GM23338 (cell line): ENCODE measurements around the gene POLDIP2. TPM values are rescaled to one million over a fixed set of nuclear protein-coding genes. Genes with fewer than 3 reads are reported as not detected.

Experiments
- ATAC-seq: fragments of 200-7000 bp; cut with Tn5 transposase; 3 replicates; pipeline ENCODE4 v1.9.1; 2020
- DNase-seq: peaks from one replicate; pipeline ENCODE4 v3.0.0-alpha.2; 2015; ENCODE audit warnings: low spot score
- H2AFZ ChIP-seq: fragments of 200-600 bp; sonication (generic); 2 replicates; pipeline ENCODE4 v1.8.0; 2016; ENCODE audit warnings: antibody characterized with exemption, mild to moderate bottlenecking, moderate library complexity
- H3F3A ChIP-seq: fragments of 200-600 bp; sonication (generic); replicated peaks from 2 replicates; pipeline ENCODE4 v1.8.0; 2017; ENCODE audit warnings: antibody characterized with exemption, mixed run types, low read depth
- H3K27ac ChIP-seq: fragments of 200-600 bp; sonication (generic); 2 replicates; pipeline ENCODE4 v1.6.1; 2016; ENCODE audit warnings: low read depth
- H3K27me3 ChIP-seq: fragments of 200-600 bp; sonication (generic); 2 replicates; pipeline ENCODE4 v1.8.0; 2016; ENCODE audit warnings: mild to moderate bottlenecking, mixed run types, moderate library complexity; ENCODE audit not compliant: insufficient read depth
- H3K36me3 ChIP-seq: fragments of 200-600 bp; sonication (generic); 2 replicates; pipeline ENCODE4 v1.8.0; 2016; ENCODE audit warnings: mild to moderate bottlenecking; ENCODE audit not compliant: insufficient read depth
- H3K4me1 ChIP-seq: fragments of 200-600 bp; sonication (generic); 2 replicates; pipeline ENCODE4 v1.8.0; 2016; ENCODE audit warnings: mild to moderate bottlenecking, moderate library complexity; ENCODE audit not compliant: insufficient read depth
- H3K4me2 ChIP-seq: fragments of 200-600 bp; sonication (generic); 2 replicates; pipeline ENCODE4 v1.7.1; 2017; ENCODE audit warnings: mixed run types
- H3K4me3 ChIP-seq: fragments of 200-600 bp; sonication (generic); 2 replicates; pipeline ENCODE4 v1.6.1; 2016; ENCODE audit warnings: mixed run types
- H3K79me2 ChIP-seq: fragments of 200-600 bp; sonication (generic); replicated peaks from 2 replicates; pipeline ENCODE4 v1.8.0; 2017; ENCODE audit warnings: mild to moderate bottlenecking; ENCODE audit not compliant: insufficient read depth
- H3K9me2 ChIP-seq: fragments of 200-600 bp; sonication (generic); 2 replicates; pipeline ENCODE4 v1.8.0; 2017; ENCODE audit not compliant: insufficient read depth
- H4K20me1 ChIP-seq: fragments of 200-600 bp; sonication (generic); replicated peaks from 2 replicates; pipeline ENCODE4 v1.8.0; 2017; ENCODE audit warnings: mild to moderate bottlenecking; ENCODE audit not compliant: insufficient read depth
- H3K27ac Mint-ChIP-seq: 2 replicates; pipeline ENCODE4 v1.8.0; 2020; ENCODE audit warnings: inconsistent platforms, mild to moderate bottlenecking, moderate library complexity, mixed read lengths
- H3K27me3 Mint-ChIP-seq: 3 replicates; pipeline ENCODE4 v1.8.0; 2022; ENCODE audit warnings: low read depth, mild to moderate bottlenecking, moderate library complexity, mixed read lengths, inconsistent platforms; ENCODE audit not compliant: insufficient read depth, poor library complexity
- H3K36me3 Mint-ChIP-seq: 3 replicates; pipeline ENCODE4 v1.8.0; 2021; ENCODE audit warnings: low read depth, mild to moderate bottlenecking, inconsistent platforms, moderate library complexity, mixed read lengths
- H3K4me1 Mint-ChIP-seq: 3 replicates; pipeline ENCODE4 v1.8.0; 2020; ENCODE audit warnings: mild to moderate bottlenecking, inconsistent platforms, mixed read lengths
- H3K4me3 Mint-ChIP-seq: 3 replicates; pipeline ENCODE4 v1.8.0; 2021; ENCODE audit warnings: moderate library complexity, mild to moderate bottlenecking, inconsistent platforms, mixed read lengths
- H3K9me3 Mint-ChIP-seq: 3 replicates; pipeline ENCODE4 v1.8.0; 2020; ENCODE audit warnings: moderate library complexity, mild to moderate bottlenecking, inconsistent platforms, mixed read lengths
- CREB1 ChIP-seq: fragments of 250-450 bp; sonication (Bioruptor Pico); IDR thresholded peaks from 2 replicates; pipeline ENCODE4 v1.5.0; 2020; ENCODE audit warnings: low read depth, mild to moderate bottlenecking, moderate library complexity
- EZH2 ChIP-seq: fragments of 200-600 bp; sonication (generic); IDR thresholded peaks from one replicate; pipeline ENCODE4 v1.8.0; 2017; ENCODE audit warnings: antibody characterized with exemption, mild to moderate bottlenecking, low read depth; ENCODE audit not compliant: unreplicated experiment
- EZH2phosphoT487 ChIP-seq: fragments of 200-600 bp; sonication (generic); IDR thresholded peaks from one replicate; pipeline ENCODE4 v1.8.1; 2018; ENCODE audit warnings: antibody characterized with exemption; ENCODE audit not compliant: unreplicated experiment
- JUNB ChIP-seq: IDR thresholded peaks from one replicate; pipeline ENCODE4 v1.6.1; 2016; ENCODE audit warnings: antibody characterized with exemption; ENCODE audit not compliant: unreplicated experiment
- NANOG ChIP-seq: IDR thresholded peaks from 2 replicates; pipeline ENCODE4 v1.6.1; 2016; ENCODE audit warnings: antibody characterized with exemption, borderline replicate concordance
- POLR2AphosphoS5 ChIP-seq: IDR thresholded peaks from 2 replicates; pipeline ENCODE4 v1.6.1; 2016; ENCODE audit warnings: antibody characterized with exemption, low read depth
- STAT1 ChIP-seq: IDR thresholded peaks from one replicate; pipeline ENCODE4 v1.6.1; 2016; ENCODE audit warnings: antibody characterized with exemption; ENCODE audit not compliant: unreplicated experiment
- ZNF114 ChIP-seq: fragments of 250-450 bp; sonication (Bioruptor Pico); IDR thresholded peaks from 2 replicates; pipeline ENCODE4 v1.5.0; 2020; ENCODE audit warnings: mild to moderate bottlenecking, moderate library complexity
- ZNF331 ChIP-seq: fragments of 250-450 bp; sonication (Bioruptor Pico); IDR thresholded peaks from 2 replicates; pipeline ENCODE4 v1.5.0; 2020; ENCODE audit warnings: low read depth, mild to moderate bottlenecking, moderate library complexity
- polyA plus RNA-seq: library from polyadenylated mRNA; unstranded; fragments of >200 nt; fragmentation: Nextera tagmentation; extraction: Ambion mirVana; gene quantifications from 2 replicates; pipeline ENCODE4 v1.2.1, GENCODE V29; 2016
- total RNA-seq: library from RNA; depleted of rRNA; stranded (reverse); fragments of >200 nt; shearing (Covaris generic); gene quantifications from 2 replicates; pipeline ENCODE4 v1.2.3, GENCODE V29; 2014
- TF ChIP-seq, protein P1 (sequence below), 2 experiments: fragments of 200-600 bp in 1 of 2; sonication (generic) in 1 of 2; conservative IDR thresholded peaks; 2 replicates each; pipeline versions ENCODE4 v1.5.1 to v1.6.1; 2016 to 2017; ENCODE audit warnings: antibody characterized with exemption in 2 of 2, low read depth in 2 of 2, mild to moderate bottlenecking in 2 of 2, moderate library complexity in 1 of 2
- TF ChIP-seq, protein P2 (sequence below): IDR thresholded peaks from 2 replicates; pipeline ENCODE4 v1.6.1; 2016; ENCODE audit warnings: antibody characterized with exemption
- TF ChIP-seq, protein P3 (sequence below): IDR thresholded peaks from one replicate; pipeline ENCODE4 v1.6.1; 2018; ENCODE audit warnings: antibody characterized with exemption; ENCODE audit not compliant: unreplicated experiment

POLDIP2 gene
- total and polyA plus RNA-seq, 2 experiments from 2014 or later: 45.7 to 77.1 TPM

DNA sequence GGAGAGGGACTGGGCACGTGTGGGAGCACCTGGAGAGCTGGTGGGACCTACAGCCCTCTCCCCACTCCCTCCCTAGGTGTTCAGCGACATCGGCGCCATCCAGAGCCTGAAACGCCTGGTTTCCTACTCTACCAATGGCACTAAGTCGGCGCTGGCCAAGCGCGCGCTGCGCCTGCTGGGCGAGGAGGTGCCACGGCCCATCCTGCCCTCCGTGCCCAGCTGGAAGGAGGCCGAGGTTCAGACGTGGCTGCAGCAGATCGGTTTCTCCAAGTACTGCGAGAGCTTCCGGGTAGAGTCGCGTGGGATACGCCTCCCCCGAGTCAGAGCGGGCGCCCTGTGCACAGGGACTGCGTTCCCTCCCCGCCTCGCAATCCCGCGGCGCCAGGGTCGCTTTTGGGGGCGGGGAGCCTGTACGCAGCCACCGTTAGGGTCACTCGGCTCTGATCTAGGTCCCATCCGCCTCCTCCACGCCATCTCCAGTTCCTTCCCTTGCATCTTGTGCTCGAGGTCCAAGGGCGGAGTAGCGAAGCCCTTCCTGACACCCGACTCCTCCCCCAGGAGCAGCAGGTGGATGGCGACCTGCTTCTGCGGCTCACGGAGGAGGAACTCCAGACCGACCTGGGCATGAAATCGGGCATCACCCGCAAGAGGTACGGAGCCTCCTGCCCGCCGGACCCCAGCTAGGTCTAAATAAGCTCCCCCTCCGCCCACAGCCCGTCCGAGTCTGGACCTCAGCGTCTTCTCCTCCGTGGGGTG is 27.1 kb upstream of the POLDIP2 start:
- H3K9me3 Mint-ChIP-seq: no peaks in the 10 kb centered on the region; the same call in 2 of the 3 replicates
- no peaks in the 10 kb centered on the region; the same call in none of the 3 replicates for H3K36me3 Mint-ChIP-seq
- peak overlapping the region; percentile 95 for H3K4me2 ChIP-seq
- no peak overlapping the region for H3K27ac ChIP-seq
- peak; percentile 66 for DNase-seq
- H3K27me3 ChIP-seq: peaks cover 71% of the 10 kb centered on the region
- H3K4me3 Mint-ChIP-seq: peak overlapping the region; percentile 87
- 0 out of 2 replicates have a peak, but pooled peaks cover 7% of the 10 kb centered on the region for H3F3A ChIP-seq
- no peaks in the 10 kb centered on the region for H3K36me3 ChIP-seq
- ATAC-seq: peak; percentile 49
- H3K4me1 ChIP-seq: peaks cover 11% of the 10 kb centered on the region; the same call in 1 of the 2 replicates
- TF ChIP-seq EZH2 (no peak), CREB1 (peak; percentile 9; the same call in 1 of the 2 replicates)
- no peaks in the 10 kb centered on the region for H4K20me1 ChIP-seq
- peak overlapping the region; percentile 90 for H3K4me3 ChIP-seq
- peaks cover 66% of the 10 kb centered on the region for H3K27me3 Mint-ChIP-seq
- peak overlapping the region; percentile 96 for H2AFZ ChIP-seq
- H3K27ac Mint-ChIP-seq: no peak overlapping the region
- H3K4me1 Mint-ChIP-seq: peaks cover 11% of the 10 kb centered on the region
- no peaks in the 10 kb centered on the region for H3K79me2 ChIP-seq
- no peaks in the 10 kb centered on the region for H3K9me2 ChIP-seq

DNA sequence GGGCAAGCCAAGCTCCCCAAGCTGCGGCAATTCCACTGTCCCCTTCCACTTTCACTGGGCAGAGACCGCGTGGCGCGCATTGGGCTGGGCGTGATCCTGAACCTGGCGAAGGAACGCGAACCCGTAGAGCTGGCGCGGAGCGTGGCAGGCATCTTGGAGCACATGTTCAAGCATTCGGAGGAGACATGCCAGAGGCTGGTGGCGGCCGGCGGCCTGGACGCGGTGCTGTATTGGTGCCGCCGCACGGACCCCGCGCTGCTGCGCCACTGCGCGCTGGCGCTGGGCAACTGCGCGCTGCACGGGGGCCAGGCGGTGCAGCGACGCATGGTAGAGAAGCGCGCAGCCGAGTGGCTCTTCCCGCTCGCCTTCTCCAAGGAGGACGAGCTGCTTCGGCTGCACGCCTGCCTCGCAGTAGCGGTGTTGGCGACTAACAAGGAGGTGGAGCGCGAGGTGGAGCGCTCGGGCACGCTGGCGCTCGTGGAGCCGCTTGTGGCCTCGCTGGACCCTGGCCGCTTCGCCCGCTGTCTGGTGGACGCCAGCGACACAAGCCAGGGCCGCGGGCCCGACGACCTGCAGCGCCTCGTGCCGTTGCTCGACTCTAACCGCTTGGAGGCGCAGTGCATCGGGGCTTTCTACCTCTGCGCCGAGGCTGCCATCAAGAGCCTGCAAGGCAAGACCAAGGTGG is 24.0 kb upstream of the POLDIP2 start:
- Mint-ChIP-seq H3K27ac (no peak overlapping the region), H3K4me3 (peak overlapping the region; percentile 59), H3K36me3 (no peaks in the 10 kb centered on the region; the same call in 2 of the 3 replicates), H3K27me3 (peaks cover 65% of the 10 kb centered on the region), H3K4me1 (peaks cover 11% of the 10 kb centered on the region), H3K9me3 (no peaks in the 10 kb centered on the region; the same call in 2 of the 3 replicates)
- DNase-seq: peak; percentile 94
- Histone ChIP-seq H3K27ac (no peak overlapping the region), H3K4me1 (peaks cover 11% of the 10 kb centered on the region; the same call in 1 of the 2 replicates), H3F3A (0 out of 2 replicates have a peak, but pooled peaks cover 7% of the 10 kb centered on the region), H3K79me2 (no peaks in the 10 kb centered on the region), H3K4me3 (peak overlapping the region; percentile 52), H3K36me3 (no peaks in the 10 kb centered on the region), H4K20me1 (no peaks in the 10 kb centered on the region), H3K9me2 (no peaks in the 10 kb centered on the region), H3K4me2 (peak overlapping the region; percentile 78), H3K27me3 (peaks cover 70% of the 10 kb centered on the region), H2AFZ (peak overlapping the region; percentile 90)
- peak; percentile 77 for ATAC-seq
- TF ChIP-seq, protein P1, sequence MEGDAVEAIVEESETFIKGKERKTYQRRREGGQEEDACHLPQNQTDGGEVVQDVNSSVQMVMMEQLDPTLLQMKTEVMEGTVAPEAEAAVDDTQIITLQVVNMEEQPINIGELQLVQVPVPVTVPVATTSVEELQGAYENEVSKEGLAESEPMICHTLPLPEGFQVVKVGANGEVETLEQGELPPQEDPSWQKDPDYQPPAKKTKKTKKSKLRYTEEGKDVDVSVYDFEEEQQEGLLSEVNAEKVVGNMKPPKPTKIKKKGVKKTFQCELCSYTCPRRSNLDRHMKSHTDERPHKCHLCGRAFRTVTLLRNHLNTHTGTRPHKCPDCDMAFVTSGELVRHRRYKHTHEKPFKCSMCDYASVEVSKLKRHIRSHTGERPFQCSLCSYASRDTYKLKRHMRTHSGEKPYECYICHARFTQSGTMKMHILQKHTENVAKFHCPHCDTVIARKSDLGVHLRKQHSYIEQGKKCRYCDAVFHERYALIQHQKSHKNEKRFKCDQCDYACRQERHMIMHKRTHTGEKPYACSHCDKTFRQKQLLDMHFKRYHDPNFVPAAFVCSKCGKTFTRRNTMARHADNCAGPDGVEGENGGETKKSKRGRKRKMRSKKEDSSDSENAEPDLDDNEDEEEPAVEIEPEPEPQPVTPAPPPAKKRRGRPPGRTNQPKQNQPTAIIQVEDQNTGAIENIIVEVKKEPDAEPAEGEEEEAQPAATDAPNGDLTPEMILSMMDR (conservative IDR thresholded peaks at IDR 0.05; ENCODE audit: low read depth in 2 of 2): peak; percentile 68 to 94
- TF ChIP-seq, protein P2, sequence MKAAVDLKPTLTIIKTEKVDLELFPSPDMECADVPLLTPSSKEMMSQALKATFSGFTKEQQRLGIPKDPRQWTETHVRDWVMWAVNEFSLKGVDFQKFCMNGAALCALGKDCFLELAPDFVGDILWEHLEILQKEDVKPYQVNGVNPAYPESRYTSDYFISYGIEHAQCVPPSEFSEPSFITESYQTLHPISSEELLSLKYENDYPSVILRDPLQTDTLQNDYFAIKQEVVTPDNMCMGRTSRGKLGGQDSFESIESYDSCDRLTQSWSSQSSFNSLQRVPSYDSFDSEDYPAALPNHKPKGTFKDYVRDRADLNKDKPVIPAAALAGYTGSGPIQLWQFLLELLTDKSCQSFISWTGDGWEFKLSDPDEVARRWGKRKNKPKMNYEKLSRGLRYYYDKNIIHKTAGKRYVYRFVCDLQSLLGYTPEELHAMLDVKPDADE: no peak
- TF ChIP-seq CREB1 (no peak), ZNF114 (CRISPR knock-in tag) (no peak), NANOG (no peak), POLR2AphosphoS5 (0 out of 2 replicates have a peak, but pooled peaks have one; percentile 19), STAT1 (no peak), ZNF331 (CRISPR knock-in tag) (no peak), EZH2phosphoT487 (no peak), JUNB (no peak), EZH2 (no peak)
- TF ChIP-seq, protein P3, sequence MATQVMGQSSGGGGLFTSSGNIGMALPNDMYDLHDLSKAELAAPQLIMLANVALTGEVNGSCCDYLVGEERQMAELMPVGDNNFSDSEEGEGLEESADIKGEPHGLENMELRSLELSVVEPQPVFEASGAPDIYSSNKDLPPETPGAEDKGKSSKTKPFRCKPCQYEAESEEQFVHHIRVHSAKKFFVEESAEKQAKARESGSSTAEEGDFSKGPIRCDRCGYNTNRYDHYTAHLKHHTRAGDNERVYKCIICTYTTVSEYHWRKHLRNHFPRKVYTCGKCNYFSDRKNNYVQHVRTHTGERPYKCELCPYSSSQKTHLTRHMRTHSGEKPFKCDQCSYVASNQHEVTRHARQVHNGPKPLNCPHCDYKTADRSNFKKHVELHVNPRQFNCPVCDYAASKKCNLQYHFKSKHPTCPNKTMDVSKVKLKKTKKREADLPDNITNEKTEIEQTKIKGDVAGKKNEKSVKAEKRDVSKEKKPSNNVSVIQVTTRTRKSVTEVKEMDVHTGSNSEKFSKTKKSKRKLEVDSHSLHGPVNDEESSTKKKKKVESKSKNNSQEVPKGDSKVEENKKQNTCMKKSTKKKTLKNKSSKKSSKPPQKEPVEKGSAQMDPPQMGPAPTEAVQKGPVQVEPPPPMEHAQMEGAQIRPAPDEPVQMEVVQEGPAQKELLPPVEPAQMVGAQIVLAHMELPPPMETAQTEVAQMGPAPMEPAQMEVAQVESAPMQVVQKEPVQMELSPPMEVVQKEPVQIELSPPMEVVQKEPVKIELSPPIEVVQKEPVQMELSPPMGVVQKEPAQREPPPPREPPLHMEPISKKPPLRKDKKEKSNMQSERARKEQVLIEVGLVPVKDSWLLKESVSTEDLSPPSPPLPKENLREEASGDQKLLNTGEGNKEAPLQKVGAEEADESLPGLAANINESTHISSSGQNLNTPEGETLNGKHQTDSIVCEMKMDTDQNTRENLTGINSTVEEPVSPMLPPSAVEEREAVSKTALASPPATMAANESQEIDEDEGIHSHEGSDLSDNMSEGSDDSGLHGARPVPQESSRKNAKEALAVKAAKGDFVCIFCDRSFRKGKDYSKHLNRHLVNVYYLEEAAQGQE: no peak
